RWPE2 (cell line): Measurements from ENCODE around the gene WDR90.

ENCODE experiments used
- ATAC-seq: fragments of 200-7000 bp; cut with Tn5 transposase; 3 replicates; pipeline ENCODE4 v1.9.1; 2021; ENCODE audit warnings: low read depth
- DNase-seq: peaks from one replicate; pipeline ENCODE4 v3.0.0-alpha.2; 2020; ENCODE audit warnings: low spot score
- H3K27ac ChIP-seq: fragments of 450-650 bp; 2 replicates; pipeline ENCODE4 v1.5.1; 2017; ENCODE audit warnings: mild to moderate bottlenecking; ENCODE audit not compliant: poor library complexity, severe bottlenecking
- H3K27me3 ChIP-seq: fragments of 250-450 bp; sonication (Bioruptor Pico); 2 replicates; pipeline ENCODE4 v1.5.1; 2021; ENCODE audit warnings: mild to moderate bottlenecking, moderate library complexity; ENCODE audit not compliant: insufficient read depth, poor library complexity, severe bottlenecking
- H3K36me3 ChIP-seq: fragments of 250-450 bp; sonication (Bioruptor Pico); 2 replicates; pipeline ENCODE4 v1.5.1; 2020; ENCODE audit warnings: low read depth, mild to moderate bottlenecking, moderate library complexity
- H3K4me1 ChIP-seq: fragments of 250-450 bp; sonication (Bioruptor Pico); 2 replicates; pipeline ENCODE4 v1.5.1; 2021; ENCODE audit warnings: mild to moderate bottlenecking, moderate library complexity; ENCODE audit not compliant: insufficient read depth, poor library complexity, severe bottlenecking
- H3K4me3 ChIP-seq: fragments of 250-450 bp; sonication (Bioruptor Pico); 2 replicates; pipeline ENCODE4 v1.5.1; 2021; ENCODE audit warnings: mild to moderate bottlenecking, moderate library complexity; ENCODE audit not compliant: severe bottlenecking
- H3K9me3 ChIP-seq: fragments of 250-450 bp; sonication (Bioruptor Pico); 2 replicates; pipeline ENCODE4 v1.5.1; 2021; ENCODE audit warnings: mild to moderate bottlenecking, moderate library complexity; ENCODE audit not compliant: severe bottlenecking
- TF ChIP-seq, protein P1 (sequence below): fragments of 450-650 bp; IDR thresholded peaks from one replicate; pipeline ENCODE4 v1.5.1; 2017; ENCODE audit warnings: mild to moderate bottlenecking, moderate library complexity; ENCODE audit not compliant: poor library complexity, severe bottlenecking

Gene WDR90

DNA sequence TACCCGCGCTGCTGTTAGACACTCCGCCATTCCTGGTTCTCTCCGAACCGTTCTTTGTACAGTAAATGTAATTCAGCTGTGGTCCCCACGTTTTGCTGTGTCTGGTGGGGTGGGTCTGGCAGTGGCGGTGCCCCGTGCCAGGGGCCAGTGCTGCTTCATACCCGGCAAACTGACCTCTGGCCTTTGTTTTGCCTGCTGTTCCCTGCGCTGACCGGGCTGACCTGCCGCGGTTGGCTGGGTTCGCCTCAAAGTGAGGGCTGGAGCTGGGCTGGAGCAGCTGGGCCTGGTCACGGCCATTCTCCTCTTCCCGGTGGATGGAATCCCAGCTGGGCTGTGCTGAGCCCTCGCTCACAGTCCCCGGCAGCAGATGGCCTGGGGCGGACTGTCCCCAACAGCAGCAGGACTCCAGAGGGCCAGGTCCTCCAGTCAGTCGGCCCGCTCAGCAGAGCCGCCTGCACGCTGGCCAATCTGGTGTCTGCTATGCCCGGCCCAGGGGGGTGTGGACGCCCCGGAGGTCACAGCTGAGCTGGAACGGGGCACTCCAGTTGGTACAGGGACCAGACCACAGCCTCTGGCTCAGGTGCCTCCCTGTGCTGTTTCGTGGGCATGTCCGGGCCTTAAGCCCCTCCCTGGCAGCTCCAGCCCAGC is 19.9 kb upstream of the WDR90 start:
- TF ChIP-seq, protein P1, sequence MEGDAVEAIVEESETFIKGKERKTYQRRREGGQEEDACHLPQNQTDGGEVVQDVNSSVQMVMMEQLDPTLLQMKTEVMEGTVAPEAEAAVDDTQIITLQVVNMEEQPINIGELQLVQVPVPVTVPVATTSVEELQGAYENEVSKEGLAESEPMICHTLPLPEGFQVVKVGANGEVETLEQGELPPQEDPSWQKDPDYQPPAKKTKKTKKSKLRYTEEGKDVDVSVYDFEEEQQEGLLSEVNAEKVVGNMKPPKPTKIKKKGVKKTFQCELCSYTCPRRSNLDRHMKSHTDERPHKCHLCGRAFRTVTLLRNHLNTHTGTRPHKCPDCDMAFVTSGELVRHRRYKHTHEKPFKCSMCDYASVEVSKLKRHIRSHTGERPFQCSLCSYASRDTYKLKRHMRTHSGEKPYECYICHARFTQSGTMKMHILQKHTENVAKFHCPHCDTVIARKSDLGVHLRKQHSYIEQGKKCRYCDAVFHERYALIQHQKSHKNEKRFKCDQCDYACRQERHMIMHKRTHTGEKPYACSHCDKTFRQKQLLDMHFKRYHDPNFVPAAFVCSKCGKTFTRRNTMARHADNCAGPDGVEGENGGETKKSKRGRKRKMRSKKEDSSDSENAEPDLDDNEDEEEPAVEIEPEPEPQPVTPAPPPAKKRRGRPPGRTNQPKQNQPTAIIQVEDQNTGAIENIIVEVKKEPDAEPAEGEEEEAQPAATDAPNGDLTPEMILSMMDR, result no peak
- Histone ChIP-seq H3K27ac (no peak overlapping the region), H3K4me3 (no peak overlapping the region), H3K9me3 (no peaks in the 10 kb centered on the region), H3K4me1 (peaks cover 14% of the 10 kb centered on the region), H3K36me3 (peaks cover 10% of the 10 kb centered on the region), H3K27me3 (no peaks in the 10 kb centered on the region)
- ATAC-seq (no peak), DNase-seq (no peak)

- ATAC-seq, result no peak
- Histone ChIP-seq H3K36me3 (peaks cover 10% of the 10 kb centered on the region), H3K27ac (no peak overlapping the region), H3K4me1 (peaks cover 14% of the 10 kb centered on the region), H3K27me3 (no peaks in the 10 kb centered on the region), H3K9me3 (no peaks in the 10 kb centered on the region), H3K4me3 (no peak overlapping the region)
- no peak for DNase-seq
- TF ChIP-seq, protein P1, result no peak
Observed at GRCh38 chr16:629833-630248, 19.3 kb upstream of the WDR90 start.

DNA sequence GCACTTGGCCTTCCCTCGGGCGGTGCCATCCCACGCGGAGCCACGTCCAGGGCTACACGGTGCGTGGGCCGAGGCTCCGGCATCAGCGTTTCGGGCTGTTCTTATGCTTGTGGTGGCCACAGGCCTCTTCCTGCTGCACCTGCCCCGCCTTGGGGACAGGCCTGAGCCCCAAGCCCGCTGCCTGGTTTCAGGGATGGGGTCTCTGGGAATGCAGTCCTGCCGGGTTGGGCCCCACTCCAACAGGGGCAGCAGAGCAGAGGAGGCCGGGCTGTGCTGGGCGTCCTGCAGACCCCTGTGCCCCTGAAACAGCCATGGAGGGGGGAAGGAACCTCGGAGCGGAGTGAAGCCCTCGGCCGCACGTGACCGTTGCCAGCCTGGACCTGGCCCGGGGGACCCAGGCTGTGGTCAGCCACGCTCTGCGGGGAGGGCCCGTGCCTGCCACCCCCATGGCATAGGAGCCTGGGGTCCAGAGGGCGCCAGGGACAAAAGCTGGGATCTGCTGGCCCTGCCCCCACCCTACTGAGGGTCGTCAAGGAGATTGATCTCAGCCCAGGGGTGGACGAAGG is 18.8 kb upstream of the WDR90 start:
- peaks cover 14% of the 10 kb centered on the region for H3K4me1 ChIP-seq
- H3K27me3 ChIP-seq, result no peaks in the 10 kb centered on the region
- no peak overlapping the region for H3K27ac ChIP-seq
- DNase-seq, result no peak
- ATAC-seq, result no peak
- H3K36me3 ChIP-seq, result peaks cover 10% of the 10 kb centered on the region
- H3K4me3 ChIP-seq, result no peak overlapping the region
- no peaks in the 10 kb centered on the region for H3K9me3 ChIP-seq
- TF ChIP-seq, protein P1, result no peak

- H3K27ac ChIP-seq, result no peak within 1 kb of the TSS
- H3K36me3 ChIP-seq, result peaks cover 10% of the 10 kb centered on the region
- TF ChIP-seq, protein P1, result no peak
- peaks cover 14% of the 10 kb centered on the region for H3K4me1 ChIP-seq
- no peaks in the 10 kb centered on the region for H3K9me3 ChIP-seq
- peak; percentile 15; the same call in 2 of the 3 replicates for ATAC-seq
- no peak for DNase-seq
- H3K4me3 ChIP-seq, result no peak within 1 kb of the TSS
- H3K27me3 ChIP-seq, result no peaks in the 10 kb centered on the region
Observed at GRCh38 chr16:630815-631405, 18.3 kb upstream of the WDR90 start, which contains the start of gene WFIKKN1. WFIKKN1 (plus strand) TSS chr16:630985; CDS start chr16:631254, 269 bp downstream.
